ENCODE data around the gene CIITA.

CIITA gene

GRCh38 chr16:10982465-10983150 lies 105.6 kb downstream of the CIITA start:
- DNase-seq (ENCODE audit: low read depth), result no peak

- DNase-seq (ENCODE audit: low read depth), result no peak
These were observed 106.2 kb downstream of the CIITA start for GRCh38 chr16:10983159-10983558.

- no peak for DNase-seq (ENCODE audit: low read depth)
These were observed 107.5 kb downstream of the CIITA start for GRCh38 chr16:10984509-10984908.

All from HS-5 (cell line).